Lower leg skin (tissue), 4 donors: ENCODE data around the gene TTLL3. TPM values are rescaled to one million over a fixed set of nuclear protein-coding genes. Genes with fewer than 3 reads are reported as not detected.

Source experiments
- DNase-seq, 2 donors: peaks; one replicate each; pipeline ENCODE4 v3.0.0-alpha.2; 2019; ENCODE audit warnings: low spot score in 2 of 2
- H3K4me3 ChIP-seq: fragments of 200-600 bp; sonication (generic); 2 replicates; pipeline ENCODE4 v1.5.1; 2017; ENCODE audit warnings: mild to moderate bottlenecking, low read depth; ENCODE audit not compliant: poor library complexity, severe bottlenecking
- CTCF ChIP-seq, 3 donors: fragments of 450-650 bp; IDR thresholded peaks; one replicate each; pipeline ENCODE4 v1.5.1; 2016; ENCODE audit warnings: antibody characterized with exemption in 3 of 3, mild to moderate bottlenecking in 3 of 3, moderate library complexity in 2 of 3
- POLR2A ChIP-seq, 2 donors: fragments of 450-650 bp; IDR thresholded peaks; one replicate each; pipeline ENCODE4 v1.6.1; 2016 to 2017; ENCODE audit warnings: antibody characterized with exemption in 2 of 2, mild to moderate bottlenecking in 1 of 2, moderate library complexity in 1 of 2
- WGBS, 2 donors: methylation state at CpG; one replicate each; pipeline ENCODE4 v1.1.5; 2018; 5-methylcytosine and 5-hydroxymethylcytosine counted together
- intact Hi-C: fragments of 100-400 bp; cut with DNase I; formaldehyde crosslinking; loops from one replicate; pipeline ENCODE4 v1.15.0; 2023; ENCODE audit warnings: low total_unique reads
- total RNA-seq, 4 donors: library from RNA; depleted of rRNA; stranded (reverse); fragments of >200 nt; gene quantifications; one replicate each; pipeline ENCODE4 v1.1.0, GENCODE V29; 2016

Gene TTLL3
- total RNA-seq, 4 donors from 2014 or later = 34.9 to 93.9 (median 54.3) TPM

DNA sequence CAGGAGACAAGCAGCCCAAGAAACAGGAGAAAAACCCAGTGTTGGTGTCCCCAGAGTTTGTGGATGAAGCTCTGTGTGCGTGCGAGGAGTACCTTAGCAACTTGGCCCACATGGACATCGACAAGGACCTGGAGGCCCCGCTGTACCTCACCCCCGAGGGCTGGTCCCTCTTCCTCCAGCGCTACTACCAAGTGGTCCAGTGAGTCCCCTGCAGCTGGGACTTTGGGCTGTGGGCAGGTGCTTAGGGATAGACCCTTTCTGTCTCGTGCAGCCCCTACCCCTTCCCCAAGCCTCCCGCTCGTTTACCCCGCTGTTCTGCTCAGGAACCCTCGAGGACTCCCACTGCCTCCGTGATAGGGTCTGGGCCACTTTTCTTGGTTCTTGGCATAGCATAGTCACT is 10.5 kb downstream of the TTLL3 start:
- WGBS, 2 donors = 88 to 91% methylated on average over 7 to 12 of the region's 12 CpGs
- no peak for DNase-seq
- intact Hi-C loops = no loop called here
- TF ChIP-seq POLR2A (IDR thresholded peaks at IDR 0.05) (no peak), CTCF (IDR thresholded peaks at IDR 0.05) (no peak)
- no peak overlapping the region for H3K4me3 ChIP-seq

- H3K4me3 ChIP-seq = no peak overlapping the region
- intact Hi-C loops = no loop called here
- DNase-seq = no peak
- 70 to 74% methylated on average over 2 of the region's 2 CpGs for WGBS, 2 donors
- TF ChIP-seq CTCF (IDR thresholded peaks at IDR 0.05) = no peak
- TF ChIP-seq POLR2A (IDR thresholded peaks at IDR 0.05) = no peak
Measured at GRCh38 chr3:9820946-9821345, 10.9 kb downstream of the TTLL3 start.

- intact Hi-C loops = no loop called here
- no peak for TF ChIP-seq POLR2A (IDR thresholded peaks at IDR 0.05)
- no peak for TF ChIP-seq CTCF (IDR thresholded peaks at IDR 0.05)
- no peak overlapping the region for H3K4me3 ChIP-seq
- no peak for DNase-seq
- 65 to 73% methylated on average over 14 of the region's 14 CpGs for WGBS, 2 donors
Measured at GRCh38 chr3:9825451-9826040, 15.5 kb downstream of the TTLL3 start.

GRCh38 chr3:9826815-9827573 is 16.9 kb downstream of the TTLL3 start:
- 80 to 89% methylated on average over 20 of the region's 20 CpGs for WGBS, 2 donors
- no peak for DNase-seq
- TF ChIP-seq CTCF (IDR thresholded peaks at IDR 0.05) (no peak), POLR2A (IDR thresholded peaks at IDR 0.05) (no peak)
- no peak overlapping the region for H3K4me3 ChIP-seq
- intact Hi-C loops = no loop called here

DNA sequence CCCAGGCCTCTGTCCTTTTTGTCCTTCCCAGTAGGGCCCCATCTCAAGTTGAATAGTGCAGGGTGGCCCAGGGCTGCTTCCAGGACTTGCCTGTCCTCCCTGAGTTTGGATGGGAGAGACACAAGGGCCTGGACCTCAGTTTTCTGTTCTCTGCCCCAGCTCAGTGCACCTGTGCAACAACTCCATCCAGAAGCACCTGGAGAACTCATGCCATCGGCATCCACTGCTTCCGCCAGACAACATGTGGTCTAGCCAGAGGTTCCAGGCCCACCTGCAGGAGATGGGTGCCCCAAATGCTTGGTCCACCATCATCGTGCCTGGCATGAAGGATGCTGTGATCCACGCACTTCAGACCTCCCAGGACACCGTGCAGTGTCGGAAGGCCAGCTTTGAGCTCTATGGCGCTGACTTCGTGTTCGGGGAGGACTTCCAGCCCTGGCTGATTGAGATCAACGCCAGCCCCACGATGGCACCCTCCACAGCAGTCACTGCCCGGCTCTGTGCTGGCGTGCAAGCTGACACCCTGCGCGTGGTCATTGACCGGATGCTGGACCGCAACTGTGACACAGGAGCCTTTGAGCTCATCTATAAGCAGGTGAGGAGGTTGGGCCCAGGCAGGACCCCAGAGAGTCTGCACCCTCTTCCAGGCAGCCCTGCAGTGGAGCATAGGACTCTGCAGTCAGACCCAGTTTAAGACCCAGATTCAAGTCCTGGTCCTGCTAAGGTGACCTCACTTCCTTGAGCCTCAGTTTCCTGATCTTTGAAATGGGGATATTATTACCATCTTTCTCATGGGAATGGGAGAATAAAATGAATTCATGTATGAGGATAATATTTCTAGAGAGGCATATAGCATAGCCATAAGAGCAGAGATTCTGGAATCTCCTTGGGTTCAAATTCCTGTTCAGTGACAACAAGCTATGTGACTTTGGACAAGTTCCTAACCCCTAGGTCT is 19.0 kb downstream of the TTLL3 start:
- TF ChIP-seq CTCF (IDR thresholded peaks at IDR 0.05) (no peak), POLR2A (IDR thresholded peaks at IDR 0.05) (no peak)
- intact Hi-C loops = no loop called here
- no peak overlapping the region for H3K4me3 ChIP-seq
- WGBS, 2 donors = 91 to 100% methylated on average over 8 to 12 of the region's 17 CpGs
- DNase-seq = no peak
